GM12874 (cell line): ENCODE data around the gene PARN.

Experiments
- TF ChIP-seq, protein P1 (sequence below): IDR thresholded peaks from 2 replicates; pipeline ENCODE4 v1.5.1; 2011; ENCODE audit warnings: low read depth, mild to moderate bottlenecking, control low read depth, low read length, moderate library complexity; ENCODE audit not compliant: insufficient read depth

PARN gene

DNA sequence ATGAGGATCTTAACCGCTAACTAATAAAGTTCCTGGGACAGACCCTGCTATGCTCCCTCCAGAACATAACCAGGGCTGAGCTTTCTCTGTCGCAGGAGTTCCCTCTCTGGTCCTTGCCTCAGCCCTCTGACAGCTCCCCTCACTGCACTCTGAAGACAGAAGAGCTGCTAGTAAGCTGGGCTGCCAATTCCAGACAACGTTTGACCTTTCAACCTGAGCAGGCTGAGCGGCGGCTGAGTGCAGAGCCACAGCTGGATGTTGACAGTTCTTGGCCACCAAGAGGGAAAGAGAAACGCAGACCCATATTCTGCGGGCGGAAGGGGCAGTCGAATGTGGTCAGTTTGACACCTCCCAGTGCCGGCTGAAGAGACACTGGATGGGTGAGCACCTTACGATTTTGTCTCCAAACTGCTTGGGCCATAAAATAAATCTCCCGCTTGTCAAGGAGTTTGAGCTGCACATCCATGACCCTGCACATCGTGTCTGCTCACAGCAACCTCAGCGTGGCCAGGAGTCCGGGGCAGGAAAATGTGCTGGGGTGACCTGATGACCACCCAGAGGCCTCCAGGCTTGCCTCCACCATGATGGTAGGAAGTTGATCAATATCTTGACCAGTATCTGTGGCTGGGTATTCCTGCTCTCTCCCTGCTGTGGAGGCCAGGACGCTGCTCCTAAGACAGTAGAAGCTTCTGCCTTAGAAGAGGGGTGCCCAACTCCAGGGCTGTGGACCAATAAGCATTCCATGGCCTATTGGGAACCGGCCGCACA lies 209.2 kb downstream of the PARN start:
- TF ChIP-seq, protein P1, sequence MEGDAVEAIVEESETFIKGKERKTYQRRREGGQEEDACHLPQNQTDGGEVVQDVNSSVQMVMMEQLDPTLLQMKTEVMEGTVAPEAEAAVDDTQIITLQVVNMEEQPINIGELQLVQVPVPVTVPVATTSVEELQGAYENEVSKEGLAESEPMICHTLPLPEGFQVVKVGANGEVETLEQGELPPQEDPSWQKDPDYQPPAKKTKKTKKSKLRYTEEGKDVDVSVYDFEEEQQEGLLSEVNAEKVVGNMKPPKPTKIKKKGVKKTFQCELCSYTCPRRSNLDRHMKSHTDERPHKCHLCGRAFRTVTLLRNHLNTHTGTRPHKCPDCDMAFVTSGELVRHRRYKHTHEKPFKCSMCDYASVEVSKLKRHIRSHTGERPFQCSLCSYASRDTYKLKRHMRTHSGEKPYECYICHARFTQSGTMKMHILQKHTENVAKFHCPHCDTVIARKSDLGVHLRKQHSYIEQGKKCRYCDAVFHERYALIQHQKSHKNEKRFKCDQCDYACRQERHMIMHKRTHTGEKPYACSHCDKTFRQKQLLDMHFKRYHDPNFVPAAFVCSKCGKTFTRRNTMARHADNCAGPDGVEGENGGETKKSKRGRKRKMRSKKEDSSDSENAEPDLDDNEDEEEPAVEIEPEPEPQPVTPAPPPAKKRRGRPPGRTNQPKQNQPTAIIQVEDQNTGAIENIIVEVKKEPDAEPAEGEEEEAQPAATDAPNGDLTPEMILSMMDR = no peak

DNA sequence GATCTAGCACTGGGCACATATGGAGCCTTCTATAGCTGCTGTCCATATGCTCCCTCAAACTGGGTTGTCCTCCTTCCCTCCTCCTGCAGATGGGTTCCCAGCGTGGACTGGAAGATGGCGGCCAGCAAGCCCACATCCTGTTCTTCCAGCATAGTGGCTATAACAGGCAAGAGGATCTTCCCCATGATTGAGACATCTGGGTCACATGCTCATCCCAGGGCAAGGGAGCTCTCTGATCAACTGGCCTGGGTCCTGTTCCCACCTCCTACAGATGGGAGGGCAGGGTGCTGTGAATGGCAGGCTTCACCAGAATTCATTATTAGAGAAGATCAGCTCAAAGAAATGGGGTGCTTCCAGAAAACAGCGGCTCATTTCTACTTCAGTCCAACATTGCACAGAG lies 210.2 kb downstream of the PARN start:
- TF ChIP-seq, protein P1 = no peak

DNA sequence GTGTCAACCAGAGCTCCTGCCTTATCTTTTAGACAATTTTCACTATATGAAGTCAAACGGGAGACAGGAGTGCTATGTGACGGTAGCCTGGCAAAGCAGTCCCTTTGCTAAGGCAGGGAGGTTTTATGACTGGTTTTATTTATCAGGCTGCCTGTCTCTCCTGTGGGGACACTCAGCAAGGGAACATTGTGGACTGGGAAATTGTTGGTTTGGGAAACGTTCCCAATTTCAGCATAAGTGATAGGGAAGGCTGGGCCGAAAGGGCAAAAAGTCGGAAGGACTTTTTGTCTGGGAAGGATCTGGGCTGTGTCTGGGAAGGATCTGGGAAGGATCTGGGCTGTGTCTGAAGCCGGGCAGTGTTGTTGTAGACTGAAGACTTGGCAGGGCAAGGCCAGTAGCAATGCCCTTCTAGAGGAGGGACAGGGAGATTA lies 211.2 kb downstream of the PARN start:
- TF ChIP-seq, protein P1 = no peak

DNA sequence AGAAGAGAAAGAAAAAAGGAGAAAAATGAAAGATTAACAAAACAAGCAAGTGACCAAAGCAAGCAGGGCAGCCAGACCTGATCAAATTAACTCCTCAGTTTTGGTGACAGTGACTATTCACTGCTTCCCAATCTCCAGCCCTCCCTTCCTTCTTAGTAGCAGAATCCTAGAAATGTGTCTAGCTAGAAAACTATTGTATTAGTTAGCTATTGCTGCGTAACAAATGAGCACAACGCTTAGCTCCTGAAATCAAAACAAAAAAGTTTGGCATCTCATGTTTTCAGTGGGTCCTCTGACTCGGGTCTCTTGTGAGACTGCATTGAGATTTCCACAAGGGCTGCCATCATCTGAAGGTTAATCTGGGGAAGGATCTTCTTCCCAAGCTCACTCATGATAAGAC lies 213.9 kb downstream of the PARN start:
- TF ChIP-seq, protein P1 = no peak

- TF ChIP-seq, protein P1 = no peak
Measured at GRCh38 chr16:14415291-14415690, 214.8 kb downstream of the PARN start.

- TF ChIP-seq, protein P1 = no peak
Measured at GRCh38 chr16:14409563-14409962, 220.5 kb downstream of the PARN start.

GRCh38 chr16:14407786-14408399 lies 222.2 kb downstream of the PARN start:
- TF ChIP-seq, protein P1 = no peak
